IMR-90 (cell line): ENCODE measurements around the gene ZBED4. TPM values are rescaled to one million over a fixed set of nuclear protein-coding genes. Genes with fewer than 3 reads are reported as not detected.

Experiments used
- ATAC-seq: fragments of 200-7000 bp; cut with Tn5 transposase; 2 replicates; pipeline ENCODE4 v1.9.1; 2020; ENCODE audit warnings: low read depth, mild to moderate bottlenecking, moderate library complexity
- BruUV-seq: library from RNA; stranded (reverse); fragments of 400-500 nt; replicated peaks from 2 replicates; lab custom pipeline; 2021; lab: Mats Ljungman, UMichigan
- CTCF ChIA-PET: fragments of 300-600 bp; formaldehyde crosslinking; extraction: SDS; loops from one replicate; lab custom pipeline; 2021; ENCODE audit warnings: antibody characterized with exemption; lab: Yijun Ruan, JAX
- POLR2A ChIA-PET: fragments of 300-600 bp; sonication (Branson Sonifier 250); formaldehyde crosslinking; loops from one replicate; lab custom pipeline; 2022; ENCODE audit warnings: antibody characterized with exemption; ENCODE audit not compliant: unreplicated experiment; lab: Charles Lee
- DNase-seq: peaks from one replicate; pipeline ENCODE4 v3.0.0; 2013
- H2AFZ ChIP-seq: replicated peaks from 2 replicates; pipeline ENCODE3; 2013; ENCODE audit warnings: low read length, mild to moderate bottlenecking; ENCODE audit not compliant: poor library complexity
- H2AK5ac ChIP-seq: 2 replicates; pipeline ENCODE4 v1.6.1; 2013; ENCODE audit warnings: low read depth, low read length, inconsistent platforms
- H2AK9ac ChIP-seq: replicated peaks from 2 replicates; pipeline ENCODE3; 2013; ENCODE audit warnings: mild to moderate bottlenecking, low read depth, low read length, moderate library complexity; ENCODE audit not compliant: poor library complexity
- H2BK120ac ChIP-seq: 2 replicates; pipeline ENCODE4 v1.6.1; 2013; ENCODE audit warnings: low read depth, low read length, inconsistent platforms
- H2BK15ac ChIP-seq: 3 replicates; pipeline ENCODE4 v1.6.1; 2013; ENCODE audit warnings: low read depth, low read length, inconsistent platforms
- H2BK20ac ChIP-seq: 2 replicates; pipeline ENCODE4 v1.6.1; 2013; ENCODE audit warnings: low read depth, mild to moderate bottlenecking, inconsistent platforms, low read length, moderate library complexity
- H2BK5ac ChIP-seq: 2 replicates; pipeline ENCODE4 v1.6.1; 2013; ENCODE audit warnings: mild to moderate bottlenecking, low read depth, low read length, inconsistent platforms; ENCODE audit not compliant: poor library complexity, severe bottlenecking
- H3K14ac ChIP-seq: replicated peaks from 2 replicates; pipeline ENCODE4 v1.6.1; 2013; ENCODE audit warnings: low read depth, low read length, inconsistent platforms
- H3K18ac ChIP-seq: 2 replicates; pipeline ENCODE4 v1.6.1; 2013; ENCODE audit warnings: low read depth, low read length, control low read depth
- H3K23ac ChIP-seq: 2 replicates; pipeline ENCODE4 v1.6.1; 2013; ENCODE audit warnings: low read depth, low read length, inconsistent platforms
- H3K27ac ChIP-seq: 2 replicates; pipeline ENCODE4 v1.5.1; 2013; ENCODE audit warnings: mild to moderate bottlenecking, control low read depth, low read length; ENCODE audit not compliant: insufficient read depth
- H3K27me3 ChIP-seq: 2 replicates; pipeline ENCODE4 v1.6.1; 2013; ENCODE audit warnings: low read length; ENCODE audit not compliant: control insufficient read depth, insufficient read depth
- H3K36me3 ChIP-seq: 2 replicates; pipeline ENCODE4 v1.6.1; 2013; ENCODE audit warnings: low read length, mixed read lengths; ENCODE audit not compliant: control insufficient read depth, insufficient read depth
- H3K4ac ChIP-seq: 2 replicates; pipeline ENCODE4 v1.6.1; 2013; ENCODE audit warnings: low read depth, low read length, inconsistent platforms
- H3K4me1 ChIP-seq: 2 replicates; pipeline ENCODE4 v1.6.1; 2013; ENCODE audit warnings: low read length, mixed read lengths; ENCODE audit not compliant: control insufficient read depth, insufficient read depth
- H3K4me2 ChIP-seq: 2 replicates; pipeline ENCODE4 v1.6.1; 2013; ENCODE audit warnings: low read depth, mild to moderate bottlenecking, control low read depth, low read length, moderate library complexity
- H3K4me3 ChIP-seq: 2 replicates; pipeline ENCODE4 v1.5.1; 2013; ENCODE audit warnings: low read depth, mild to moderate bottlenecking, control low read depth, low read length, moderate library complexity; ENCODE audit not compliant: insufficient read depth
- H3K56ac ChIP-seq: 2 replicates; pipeline ENCODE4 v1.6.1; 2013; ENCODE audit warnings: low read length, inconsistent platforms; ENCODE audit not compliant: insufficient read depth; ENCODE audit errors: extremely low read depth
- H3K79me1 ChIP-seq, 2 experiments: 2 replicates each; pipeline ENCODE4 v1.6.1; 2013; ENCODE audit warnings: low read length in 2 of 2, inconsistent platforms in 1 of 2, low read depth in 1 of 2
- H3K9ac ChIP-seq: 2 replicates; pipeline ENCODE4 v1.6.1; 2013; ENCODE audit warnings: low read depth, low read length, control low read depth
- H3K9me1 ChIP-seq: 2 replicates; pipeline ENCODE4 v1.6.1; 2013; ENCODE audit warnings: low read length, inconsistent platforms; ENCODE audit not compliant: insufficient read depth
- H3K9me3 ChIP-seq: 2 replicates; pipeline ENCODE4 v1.6.1; 2013; ENCODE audit warnings: low read length; ENCODE audit not compliant: control insufficient read depth, insufficient read depth
- H4K20me1 ChIP-seq: 2 replicates; pipeline ENCODE4 v1.6.1; 2013; ENCODE audit warnings: low read length, inconsistent platforms; ENCODE audit not compliant: insufficient read depth
- H4K5ac ChIP-seq: 2 replicates; pipeline ENCODE4 v1.6.1; 2013; ENCODE audit warnings: mild to moderate bottlenecking, low read depth, low read length, control low read depth
- H4K8ac ChIP-seq, 2 experiments: 2 replicates each; pipeline ENCODE4 v1.6.1; 2013; ENCODE audit warnings: low read depth in 2 of 2, low read length in 2 of 2, control low read depth in 1 of 2, inconsistent platforms in 1 of 2
- H4K91ac ChIP-seq: 2 replicates; pipeline ENCODE4 v1.6.1; 2013; ENCODE audit warnings: low read depth, low read length, inconsistent platforms; ENCODE audit not compliant: insufficient read depth
- CEBPB ChIP-seq: IDR thresholded peaks from 2 replicates; pipeline ENCODE4 v1.6.1; 2012; ENCODE audit warnings: low read depth, low read length, improper control_type of control experiment
- CHD1 ChIP-seq: IDR thresholded peaks from 2 replicates; pipeline ENCODE4 v1.6.1; 2012; ENCODE audit warnings: low read depth, low read length, improper control_type of control experiment
- FOS ChIP-seq: fragments of 150-350 bp; IDR thresholded peaks from 2 replicates; pipeline ENCODE4 v1.6.1; 2016; ENCODE audit warnings: low read depth, low read length
- MAFK ChIP-seq: IDR thresholded peaks from 2 replicates; pipeline ENCODE4 v1.6.1; 2012; ENCODE audit warnings: low read depth, low read length, improper control_type of control experiment
- MAZ ChIP-seq: IDR thresholded peaks from 2 replicates; pipeline ENCODE4 v1.6.1; 2012; ENCODE audit warnings: low read depth, mild to moderate bottlenecking, low read length, improper control_type of control experiment, moderate library complexity, borderline replicate concordance
- MXI1 ChIP-seq: IDR thresholded peaks from 2 replicates; pipeline ENCODE4 v1.6.1; 2012; ENCODE audit warnings: low read depth, mild to moderate bottlenecking, low read length, moderate library complexity, borderline replicate concordance
- POLR2A ChIP-seq: IDR thresholded peaks from 2 replicates; pipeline ENCODE4 v1.6.1; 2012; ENCODE audit warnings: mild to moderate bottlenecking, low read depth, low read length
- RAD21 ChIP-seq: IDR thresholded peaks from 2 replicates; pipeline ENCODE4 v1.6.1; 2012; ENCODE audit warnings: low read length, improper control_type of control experiment
- RCOR1 ChIP-seq: IDR thresholded peaks from 2 replicates; pipeline ENCODE4 v1.6.1; 2012; ENCODE audit warnings: mild to moderate bottlenecking, low read length, improper control_type of control experiment; ENCODE audit not compliant: insufficient replicate concordance
- RFX5 ChIP-seq: IDR thresholded peaks from 2 replicates; pipeline ENCODE4 v1.8.0; 2012; ENCODE audit warnings: low read depth, mild to moderate bottlenecking, low read length, moderate library complexity
- SMC3 ChIP-seq: fragments of 150-350 bp; IDR thresholded peaks from 2 replicates; pipeline ENCODE4 v1.6.1; 2016; ENCODE audit warnings: low read depth, mild to moderate bottlenecking, antibody characterized with exemption, low read length, moderate library complexity
- WGBS, 2 experiments: methylation state at CpG; one replicate each; pipeline versions ENCODE4 v1.1.5 to v1.1.7; 2013; ENCODE audit warnings: missing lambda C conversion rate in 2 of 2; ENCODE audit not compliant: insufficient read length in 1 of 2; ENCODE audit errors: extremely low coverage in 2 of 2; 5-methylcytosine and 5-hydroxymethylcytosine counted together
- dilution Hi-C: fragments of 300-500 bp; cut with HindIII; formaldehyde crosslinking; loops from one replicate; pipeline ENCODE4 v1.14.3; 2018; ENCODE audit warnings: low sequenced_read_pairs; ENCODE audit not compliant: unreplicated experiment
- in situ Hi-C: fragments of 300-500 bp; cut with MboI; formaldehyde crosslinking; loops from 3 replicates; pipeline ENCODE4 v1.14.3; 2019; ENCODE audit warnings: low sequenced_read_pairs, inconsistent platforms, mixed read lengths
- intact Hi-C: fragments of 100-400 bp; cut with micrococcal nuclease; formaldehyde crosslinking; loops from 2 replicates; pipeline ENCODE4 v1.10.0; 2022
- polyA plus RNA-seq, 3 experiments: library from polyadenylated mRNA; depleted of rRNA; stranded (reverse); fragments of >200 nt; gene quantifications; 2 replicates each; pipeline ENCODE4 v1.2.3, GENCODE V29; 2012; ENCODE audit warnings: low replicate concordance in 1 of 3
- total RNA-seq: library from RNA; depleted of rRNA; stranded (reverse); fragments of >200 nt; gene quantifications from 2 replicates; pipeline ENCODE4 v1.2.3, GENCODE V29; 2012
- TF ChIP-seq, protein P1 (sequence below): conservative IDR thresholded peaks from 2 replicates; pipeline ENCODE4 v1.5.1; 2012; ENCODE audit warnings: mild to moderate bottlenecking, low read depth, low read length, improper control_type of control experiment
- TF ChIP-seq, protein P2 (sequence below): fragments of 150-350 bp; IDR thresholded peaks from 2 replicates; pipeline ENCODE4 v1.6.1; 2016; ENCODE audit warnings: low read depth, mild to moderate bottlenecking, low read length, moderate library complexity, borderline replicate concordance

Gene ZBED4
- total and polyA plus RNA-seq, 2 of the 4 experiments (the other 2 are of a cell fraction), result 9.3 to 10.5 TPM

DNA sequence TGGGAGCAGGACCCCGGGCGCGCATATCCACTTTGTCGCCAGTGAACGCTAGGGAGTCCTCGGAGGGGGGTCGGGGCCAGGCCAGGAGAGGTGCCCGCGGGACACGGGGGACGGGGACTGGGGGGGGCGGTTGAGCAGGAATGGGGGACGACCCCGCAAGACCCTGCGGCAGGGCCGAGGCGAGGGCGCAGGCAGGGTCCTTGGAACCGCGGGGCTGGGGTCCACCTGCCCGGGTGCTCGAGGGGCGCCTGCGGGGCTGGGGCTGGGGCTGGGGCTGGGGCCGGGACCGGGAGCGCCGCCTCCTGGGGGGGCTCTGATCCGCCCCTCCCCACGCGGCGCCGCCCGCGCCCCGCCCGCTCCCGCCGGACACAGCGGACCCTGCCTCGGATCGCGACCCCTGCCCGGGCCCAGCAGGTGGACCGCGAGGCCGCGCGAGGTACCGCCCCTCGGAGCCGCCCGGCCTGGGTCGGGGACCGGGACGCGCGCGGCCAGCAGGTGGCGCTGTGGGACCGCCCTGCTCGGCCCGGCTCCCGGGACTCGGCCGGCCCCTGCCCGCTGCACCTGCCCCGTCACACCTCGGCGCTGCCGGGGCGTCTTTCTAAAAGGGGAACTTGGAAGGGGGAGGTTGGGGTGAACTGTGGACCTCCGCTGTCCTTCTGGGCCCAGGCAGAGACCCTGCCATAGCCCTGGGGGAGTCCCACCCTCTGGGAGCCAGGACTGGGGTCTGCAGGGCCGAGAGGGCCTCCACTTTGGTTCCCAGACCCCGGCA, 75.8 kb downstream of the ZBED4 start (continued):
- TF ChIP-seq FOS, result no peak

DNA sequence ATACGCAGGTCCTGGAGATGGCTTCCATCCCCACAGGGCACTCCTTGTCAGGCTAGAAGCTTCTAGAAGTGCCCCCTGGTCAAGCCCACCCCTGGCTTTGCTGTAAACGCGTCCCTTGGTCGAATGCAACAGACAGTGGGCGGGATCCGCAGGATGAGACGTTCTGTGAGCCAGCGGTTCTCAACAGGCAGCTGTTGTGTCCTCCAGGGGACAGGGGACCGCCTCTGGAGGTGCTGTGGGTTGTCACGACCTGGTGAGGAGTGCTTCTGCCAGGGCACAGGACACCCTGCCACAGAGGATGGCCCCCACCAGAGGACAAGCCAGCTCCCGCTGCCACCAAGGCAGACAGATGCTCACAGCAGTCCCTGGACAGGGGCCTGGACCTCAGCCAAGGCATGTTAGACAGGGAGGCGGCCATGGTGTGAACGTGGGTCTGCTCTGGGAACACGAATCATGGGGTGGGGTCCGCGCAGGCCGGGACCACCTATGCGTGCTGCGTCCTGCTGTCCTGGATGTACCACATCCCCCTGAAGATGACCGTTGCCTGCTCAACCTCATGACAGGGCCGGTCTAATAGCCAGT, 76.4 kb downstream of the ZBED4 start:
- Histone ChIP-seq H3K23ac (no peak overlapping the region), H4K20me1 (no peaks in the 10 kb centered on the region), H3K56ac (no peak overlapping the region), H2AK9ac (peak overlapping the region; percentile 33), H4K91ac (no peak overlapping the region), H3K18ac (no peak overlapping the region), H3K9me3 (no peaks in the 10 kb centered on the region), H2BK5ac (no peak overlapping the region), H3K4ac (no peak overlapping the region), H2BK120ac (no peak overlapping the region), H3K9ac (no peak overlapping the region), H3K27me3 (no peaks in the 10 kb centered on the region), H2BK20ac (no peak overlapping the region), H3K14ac (no peak overlapping the region), H4K8ac (no peak overlapping the region), H3K27ac (no peak overlapping the region), H3K36me3 (peaks cover 9% of the 10 kb centered on the region; the same call in 1 of the 2 replicates), H3K9me1 (no peaks in the 10 kb centered on the region), H3K4me2 (no peak overlapping the region), H3K4me3 (no peak overlapping the region), H4K5ac (no peak overlapping the region), H3K4me1 (peaks cover 12% of the 10 kb centered on the region), H3K79me1 (peaks cover 0 to 3% of the 10 kb centered on the region in 2 experiments; a peak in 1 of 4 replicates), H2AFZ (peak overlapping the region; percentile 44), H2BK15ac (no peak overlapping the region), H2AK5ac (no peak overlapping the region)
- DNase-seq (no peak), ATAC-seq (no peak)
- in situ Hi-C loops, result loop anchor here (5.0 kb wide), 2 partner anchors 102 to 282 kb away; no protein-coding TSS in a partner anchor
- dilution Hi-C loops, result no loop called here
- BruUV-seq, result no TSS peak
- POLR2A ChIA-PET, result no interaction called here
- CTCF ChIA-PET, result interaction anchor here (1.7 kb wide), 1 partner anchor 100 kb away, joined by 12 read pairs; no protein-coding TSS in a partner anchor
- WGBS, 2 experiments, result 66% methylated on average over 15 of the region's 21 CpGs; no CpG with 5 or more reads in 1 of the 2 experiments
- intact Hi-C loops, result loop anchor here (2.0 kb wide), 1 partner anchor 279 kb away; no protein-coding TSS in a partner anchor
- TF ChIP-seq MXI1 (no peak), SMC3 (no peak), RCOR1 (no peak), CHD1 (no peak), MAZ (no peak), CEBPB (no peak), FOS (no peak), RAD21 (no peak), POLR2A (no peak), MAFK (no peak), RFX5 (no peak)
- TF ChIP-seq, protein P1, sequence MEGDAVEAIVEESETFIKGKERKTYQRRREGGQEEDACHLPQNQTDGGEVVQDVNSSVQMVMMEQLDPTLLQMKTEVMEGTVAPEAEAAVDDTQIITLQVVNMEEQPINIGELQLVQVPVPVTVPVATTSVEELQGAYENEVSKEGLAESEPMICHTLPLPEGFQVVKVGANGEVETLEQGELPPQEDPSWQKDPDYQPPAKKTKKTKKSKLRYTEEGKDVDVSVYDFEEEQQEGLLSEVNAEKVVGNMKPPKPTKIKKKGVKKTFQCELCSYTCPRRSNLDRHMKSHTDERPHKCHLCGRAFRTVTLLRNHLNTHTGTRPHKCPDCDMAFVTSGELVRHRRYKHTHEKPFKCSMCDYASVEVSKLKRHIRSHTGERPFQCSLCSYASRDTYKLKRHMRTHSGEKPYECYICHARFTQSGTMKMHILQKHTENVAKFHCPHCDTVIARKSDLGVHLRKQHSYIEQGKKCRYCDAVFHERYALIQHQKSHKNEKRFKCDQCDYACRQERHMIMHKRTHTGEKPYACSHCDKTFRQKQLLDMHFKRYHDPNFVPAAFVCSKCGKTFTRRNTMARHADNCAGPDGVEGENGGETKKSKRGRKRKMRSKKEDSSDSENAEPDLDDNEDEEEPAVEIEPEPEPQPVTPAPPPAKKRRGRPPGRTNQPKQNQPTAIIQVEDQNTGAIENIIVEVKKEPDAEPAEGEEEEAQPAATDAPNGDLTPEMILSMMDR, result no peak
- TF ChIP-seq, protein P2, sequence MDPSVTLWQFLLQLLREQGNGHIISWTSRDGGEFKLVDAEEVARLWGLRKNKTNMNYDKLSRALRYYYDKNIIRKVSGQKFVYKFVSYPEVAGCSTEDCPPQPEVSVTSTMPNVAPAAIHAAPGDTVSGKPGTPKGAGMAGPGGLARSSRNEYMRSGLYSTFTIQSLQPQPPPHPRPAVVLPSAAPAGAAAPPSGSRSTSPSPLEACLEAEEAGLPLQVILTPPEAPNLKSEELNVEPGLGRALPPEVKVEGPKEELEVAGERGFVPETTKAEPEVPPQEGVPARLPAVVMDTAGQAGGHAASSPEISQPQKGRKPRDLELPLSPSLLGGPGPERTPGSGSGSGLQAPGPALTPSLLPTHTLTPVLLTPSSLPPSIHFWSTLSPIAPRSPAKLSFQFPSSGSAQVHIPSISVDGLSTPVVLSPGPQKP, result no peak
